Anterior cingulate cortex (tissue), 58 donors: ENCODE measurements around the gene VSNL1.

Experiments used
- DNase-seq, 58 donors: peaks; one replicate each; lab custom pipeline; 2025; lab: John Stamatoyannopoulos, UW

Gene VSNL1

DNA sequence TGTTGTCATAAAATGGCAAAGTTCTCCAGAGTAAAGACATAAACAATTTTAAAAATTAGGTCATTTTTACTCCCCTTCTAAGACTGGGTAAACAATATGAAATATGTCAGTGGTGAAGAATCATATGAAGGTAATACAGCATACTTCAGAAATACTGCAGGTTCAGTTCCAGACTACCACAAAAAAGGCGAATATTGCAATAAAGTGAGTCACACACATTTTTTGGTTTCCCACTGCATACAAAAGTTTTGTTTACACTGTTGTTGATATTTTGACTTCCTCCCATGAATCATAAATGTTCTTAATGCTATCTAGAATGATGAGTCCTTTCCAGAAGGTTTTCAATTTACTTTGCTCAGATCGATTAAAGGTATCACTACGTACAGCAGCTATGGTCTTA, 139.6 kb downstream of the VSNL1 start:
- no peak for DNase-seq

DNA sequence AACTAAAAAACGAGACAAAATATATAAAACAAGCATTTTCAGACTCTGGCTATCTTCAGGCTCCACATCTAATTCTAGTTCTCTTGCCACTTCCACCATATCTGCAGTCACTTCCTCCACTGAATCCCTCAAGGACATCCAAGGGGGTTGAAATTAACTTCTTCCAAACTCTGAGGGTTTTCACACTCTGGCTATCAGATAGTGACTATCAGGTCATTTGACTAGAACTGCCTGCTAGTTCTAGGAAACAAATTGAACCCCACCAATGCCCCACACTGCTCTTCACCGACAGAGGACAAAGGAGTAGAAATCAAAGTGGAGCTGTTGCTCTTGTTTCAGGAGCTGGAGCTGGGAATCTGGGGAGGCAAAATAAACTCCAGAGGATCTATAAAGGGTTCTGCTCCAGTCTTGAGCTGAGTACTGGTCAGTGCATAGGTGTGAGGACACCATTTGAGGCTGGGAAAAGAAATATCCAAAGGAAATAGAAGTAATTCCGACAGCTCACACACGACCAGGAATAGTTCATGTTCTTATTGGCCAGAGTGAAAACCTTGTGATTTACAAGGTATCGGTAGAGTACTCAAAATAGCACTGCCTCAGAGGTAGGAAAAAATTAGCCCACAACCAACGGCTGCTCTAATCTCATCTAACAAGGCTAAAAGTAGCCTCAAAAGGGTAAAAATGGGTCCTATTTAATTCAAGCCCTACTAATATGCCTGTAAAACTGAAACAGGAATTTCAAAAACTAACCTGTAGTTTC, 141.8 kb downstream of the VSNL1 start:
- no peak for DNase-seq

DNA sequence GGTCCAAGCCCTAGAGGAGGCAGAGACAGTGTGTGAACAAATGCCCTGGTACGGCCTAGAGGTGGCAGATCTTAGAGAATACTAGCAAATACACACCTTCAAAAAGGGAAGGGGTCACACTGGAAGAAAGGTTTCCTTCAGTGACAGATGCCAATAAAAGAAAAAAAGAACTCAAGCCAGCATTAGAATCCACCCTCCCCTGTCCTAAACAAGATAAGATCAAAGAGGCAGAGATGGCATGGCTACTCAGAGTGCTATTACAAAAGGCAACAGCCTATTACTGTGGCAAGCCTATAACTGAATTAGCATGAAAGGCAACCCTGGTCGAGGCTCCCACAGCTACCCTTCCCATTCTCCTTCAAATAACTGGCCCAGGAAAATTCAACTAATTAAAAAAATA, 143.5 kb downstream of the VSNL1 start:
- no peak for DNase-seq

DNA sequence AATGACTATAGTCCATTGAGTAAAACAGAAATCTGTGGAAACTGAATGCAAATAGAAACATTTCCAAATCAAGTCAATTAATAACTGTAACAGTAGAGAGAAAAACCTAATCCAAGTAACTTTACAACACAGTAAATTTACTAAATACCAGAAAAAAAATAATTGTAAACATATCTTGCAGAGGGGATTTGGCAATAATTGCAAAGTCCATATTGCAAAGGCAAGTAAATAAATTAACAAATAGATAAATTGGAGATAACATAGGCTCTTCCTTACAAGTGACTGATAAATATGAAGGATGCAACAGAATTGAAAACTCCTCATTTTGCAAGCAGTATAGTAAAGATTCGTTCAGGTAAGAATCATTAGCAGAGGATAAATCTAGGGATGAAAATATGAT, 148.1 kb downstream of the VSNL1 start:
- DNase-seq = no peak

DNA sequence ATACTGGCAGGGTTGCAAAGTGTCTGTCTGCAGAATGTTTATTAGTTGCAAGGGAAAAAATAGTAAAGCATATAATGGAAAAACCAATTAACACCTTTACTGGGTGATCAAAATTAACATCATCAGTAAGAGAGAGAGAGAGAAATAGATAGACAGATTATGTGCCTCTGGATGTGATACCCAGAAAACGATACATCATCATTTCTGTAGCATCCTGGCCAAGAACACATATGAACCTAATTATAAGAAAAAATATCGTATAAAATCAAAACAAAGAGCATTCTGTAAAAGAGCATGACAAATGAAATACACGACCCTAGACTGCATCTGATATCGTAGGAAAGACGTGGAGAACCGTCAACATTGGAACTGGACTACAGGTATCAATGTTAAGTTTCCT, 148.5 kb downstream of the VSNL1 start:
- no peak for DNase-seq

DNA sequence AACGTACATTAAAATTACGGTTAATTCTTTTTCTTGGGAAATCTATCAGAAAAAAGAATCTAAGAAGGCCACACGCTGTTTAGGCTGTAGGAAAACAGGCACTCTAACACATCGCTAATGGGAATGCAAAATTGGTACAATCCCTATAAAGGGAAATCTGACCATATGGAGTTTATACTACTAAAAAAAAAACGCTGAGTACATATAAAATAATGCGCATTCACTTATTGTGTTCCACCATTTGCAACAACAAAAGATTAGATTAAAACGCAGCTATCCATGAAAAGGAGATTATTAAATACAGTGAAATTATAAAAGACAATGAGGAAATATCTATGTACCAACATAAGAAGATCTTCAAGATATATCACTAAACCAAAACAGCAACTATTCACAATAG, 150.3 kb downstream of the VSNL1 start:
- no peak for DNase-seq
